Lower leg skin (tissue), 4 donors: Measurements from ENCODE around the gene ALDH3B2. TPM values are rescaled to one million over a fixed set of nuclear protein-coding genes. Genes with fewer than 3 reads are reported as not detected.
A peak's percentile ranks its signal among the peaks of the same experiment; 100 is the strongest.

Experiments used
- DNase-seq, 2 donors: peaks; one replicate each; pipeline ENCODE4 v3.0.0-alpha.2; 2019; ENCODE audit warnings: low spot score in 2 of 2
- H3K4me3 ChIP-seq: fragments of 200-600 bp; sonication (generic); 2 replicates; pipeline ENCODE4 v1.5.1; 2017; ENCODE audit warnings: mild to moderate bottlenecking, low read depth; ENCODE audit not compliant: poor library complexity, severe bottlenecking
- POLR2A ChIP-seq, 2 donors: fragments of 450-650 bp; IDR thresholded peaks; one replicate each; pipeline ENCODE4 v1.6.1; 2016 to 2017; ENCODE audit warnings: antibody characterized with exemption in 2 of 2, mild to moderate bottlenecking in 1 of 2, moderate library complexity in 1 of 2
- WGBS, 2 donors: methylation state at CpG; one replicate each; pipeline ENCODE4 v1.1.5; 2018; 5-methylcytosine and 5-hydroxymethylcytosine counted together
- intact Hi-C: fragments of 100-400 bp; cut with DNase I; formaldehyde crosslinking; loops from one replicate; pipeline ENCODE4 v1.15.0; 2023; ENCODE audit warnings: low total_unique reads
- total RNA-seq, 4 donors: library from RNA; depleted of rRNA; stranded (reverse); fragments of >200 nt; gene quantifications; one replicate each; pipeline ENCODE4 v1.1.0, GENCODE V29; 2016
- TF ChIP-seq, protein P1 (sequence below), 3 donors: fragments of 450-650 bp; IDR thresholded peaks; one replicate each; pipeline ENCODE4 v1.5.1; 2016; ENCODE audit warnings: antibody characterized with exemption in 3 of 3, mild to moderate bottlenecking in 3 of 3, moderate library complexity in 2 of 3

The ALDH3B2 gene
- total RNA-seq, 4 donors from 2014 or later: 127 to 221 (median 170) TPM

DNA sequence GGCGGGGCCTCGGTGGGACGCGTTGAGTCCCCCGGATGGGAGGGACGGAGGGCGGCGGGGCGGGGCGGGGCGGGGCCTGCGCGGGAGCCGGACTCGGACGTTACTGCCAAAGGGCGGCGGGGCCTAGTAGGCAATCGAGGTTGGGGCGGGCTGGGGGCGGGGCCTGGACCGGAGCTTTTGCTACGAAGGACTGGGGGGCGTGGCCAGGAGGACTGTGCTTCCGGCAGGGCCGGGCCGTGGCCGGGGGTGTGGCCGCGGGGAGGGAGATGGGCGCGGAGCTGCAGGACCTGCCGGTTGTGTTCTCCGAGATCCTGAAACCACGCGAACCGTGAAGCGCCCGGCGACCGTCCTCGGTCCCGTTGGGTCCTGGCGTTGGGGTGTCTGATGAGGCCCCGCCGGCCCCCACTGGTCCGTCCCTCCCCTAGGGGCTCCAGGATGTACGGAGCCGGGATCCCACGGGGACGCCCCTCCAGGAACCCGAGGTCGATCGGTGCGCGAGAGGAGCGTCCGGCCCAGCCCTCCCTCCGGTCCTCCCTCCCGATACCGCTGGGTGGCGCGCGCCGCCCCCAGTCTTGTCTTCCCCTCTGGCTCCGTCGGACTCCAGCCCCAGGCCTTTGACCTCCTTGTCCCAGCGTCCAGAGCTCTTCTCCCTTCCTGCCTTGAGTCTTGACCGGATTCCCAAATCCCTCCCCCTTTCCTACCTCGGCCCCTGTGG is 44.0 kb downstream of the ALDH3B2 start:
- peak overlapping the region; percentile 34 for H3K4me3 ChIP-seq
- TF ChIP-seq, protein P1, sequence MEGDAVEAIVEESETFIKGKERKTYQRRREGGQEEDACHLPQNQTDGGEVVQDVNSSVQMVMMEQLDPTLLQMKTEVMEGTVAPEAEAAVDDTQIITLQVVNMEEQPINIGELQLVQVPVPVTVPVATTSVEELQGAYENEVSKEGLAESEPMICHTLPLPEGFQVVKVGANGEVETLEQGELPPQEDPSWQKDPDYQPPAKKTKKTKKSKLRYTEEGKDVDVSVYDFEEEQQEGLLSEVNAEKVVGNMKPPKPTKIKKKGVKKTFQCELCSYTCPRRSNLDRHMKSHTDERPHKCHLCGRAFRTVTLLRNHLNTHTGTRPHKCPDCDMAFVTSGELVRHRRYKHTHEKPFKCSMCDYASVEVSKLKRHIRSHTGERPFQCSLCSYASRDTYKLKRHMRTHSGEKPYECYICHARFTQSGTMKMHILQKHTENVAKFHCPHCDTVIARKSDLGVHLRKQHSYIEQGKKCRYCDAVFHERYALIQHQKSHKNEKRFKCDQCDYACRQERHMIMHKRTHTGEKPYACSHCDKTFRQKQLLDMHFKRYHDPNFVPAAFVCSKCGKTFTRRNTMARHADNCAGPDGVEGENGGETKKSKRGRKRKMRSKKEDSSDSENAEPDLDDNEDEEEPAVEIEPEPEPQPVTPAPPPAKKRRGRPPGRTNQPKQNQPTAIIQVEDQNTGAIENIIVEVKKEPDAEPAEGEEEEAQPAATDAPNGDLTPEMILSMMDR (IDR thresholded peaks at IDR 0.05): peak in 1 of 3 donors; percentile 40
- peak in 1 of 2 donors; percentile 13 for TF ChIP-seq POLR2A (IDR thresholded peaks at IDR 0.05)
- intact Hi-C loops: no loop called here
- DNase-seq: peak; percentile 97 to 100
- 1% methylated on average over 42 to 60 of the region's 70 CpGs for WGBS, 2 donors

DNA sequence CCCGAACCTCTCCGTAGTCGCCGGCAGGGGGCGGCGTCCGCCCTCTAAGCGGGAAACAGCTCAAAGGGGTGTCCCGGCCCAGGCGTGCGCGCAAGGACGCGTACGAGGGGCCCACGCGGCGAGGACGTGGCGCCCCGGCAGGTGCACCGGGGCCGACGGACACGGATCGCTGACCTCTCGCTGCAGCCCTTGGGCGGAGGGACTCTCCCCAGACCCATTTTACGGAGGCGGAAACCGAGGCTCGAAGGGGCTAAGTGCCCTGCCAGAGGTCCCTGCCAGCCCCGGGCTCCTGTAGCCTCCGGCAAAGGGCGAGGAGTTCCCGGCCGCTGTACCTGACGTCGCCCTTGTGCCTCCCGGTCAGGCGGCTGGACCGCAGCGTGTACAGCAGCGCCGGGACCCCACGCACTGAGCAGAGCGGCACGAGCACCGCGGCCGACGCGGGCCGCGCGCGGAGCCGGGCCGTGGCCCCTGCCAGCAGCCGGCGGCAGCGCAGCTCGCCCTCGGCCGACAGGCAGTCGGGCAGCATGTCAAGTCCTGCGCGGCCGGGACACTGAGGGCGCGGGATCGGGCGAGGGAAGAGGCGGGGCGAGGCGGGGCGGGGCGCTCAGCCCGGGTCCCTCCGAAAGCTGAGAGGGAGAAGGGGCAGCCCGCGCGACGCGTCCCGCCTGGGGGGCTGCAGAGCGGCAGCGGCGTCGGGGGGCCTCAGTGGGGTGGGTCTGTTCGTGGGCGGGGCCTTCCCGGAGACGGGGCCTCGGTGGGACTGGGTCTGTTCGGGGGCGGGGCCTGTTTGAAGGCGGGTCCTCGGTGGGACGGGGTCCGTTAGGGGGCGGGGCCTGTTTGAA is 44.8 kb downstream of the ALDH3B2 start, which contains the start of gene NUDT8:
Gene NUDT8 (minus strand): TSS at position 552 of the 842 bp plus-strand sequence. CDS start 26 bp downstream, at position 526.
- DNase-seq: peak; percentile 75 to 97
- intact Hi-C loops: no loop called here
- H3K4me3 ChIP-seq: peak within 1 kb of the TSS; percentile 45
- WGBS, 2 donors: 0% methylated on average over 38 to 67 of the region's 102 CpGs
- no peak for TF ChIP-seq POLR2A (IDR thresholded peaks at IDR 0.05)
- TF ChIP-seq, protein P1 (IDR thresholded peaks at IDR 0.05): peak in 1 of 3 donors; percentile 51

DNA sequence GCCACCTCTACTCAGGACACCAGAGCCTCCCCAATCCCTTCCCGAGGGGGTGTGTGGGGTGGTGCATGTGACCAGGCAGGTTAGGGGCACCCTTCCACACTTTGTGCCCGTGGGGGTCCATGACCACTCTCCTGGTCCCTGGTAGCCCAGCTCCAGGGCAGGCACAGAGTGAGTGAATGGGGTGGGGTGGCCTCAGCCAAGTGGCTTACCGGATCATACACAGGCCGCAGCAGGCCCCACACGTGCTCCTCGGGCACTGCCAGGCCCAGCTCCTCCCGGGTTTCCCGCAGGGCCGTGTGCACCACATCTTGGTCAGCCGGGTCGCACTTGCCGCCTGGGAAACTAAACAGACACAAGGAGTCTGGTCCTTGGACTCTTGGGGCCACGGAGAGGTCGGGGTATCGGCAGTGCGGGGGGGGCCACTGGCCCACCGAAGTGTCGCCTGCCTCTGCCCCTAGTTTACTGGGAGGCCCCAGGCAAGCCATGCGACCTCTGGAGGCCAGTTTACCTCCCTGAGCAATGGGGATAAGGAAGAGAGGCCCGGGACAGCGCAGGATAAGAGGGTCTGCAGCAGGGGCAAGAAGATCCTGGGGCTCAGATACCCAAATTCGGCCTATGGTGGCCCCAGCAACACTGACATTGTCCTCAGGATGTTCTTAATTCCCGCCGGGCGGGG is 45.6 kb downstream of the ALDH3B2 start:
- DNase-seq: no peak
- WGBS, 2 donors: 22 to 31% methylated on average over 14 to 21 of the region's 25 CpGs
- intact Hi-C loops: no loop called here
- no peak for TF ChIP-seq POLR2A (IDR thresholded peaks at IDR 0.05)
- TF ChIP-seq, protein P1 (IDR thresholded peaks at IDR 0.05): no peak
- H3K4me3 ChIP-seq: peak overlapping the region; percentile 45

DNA sequence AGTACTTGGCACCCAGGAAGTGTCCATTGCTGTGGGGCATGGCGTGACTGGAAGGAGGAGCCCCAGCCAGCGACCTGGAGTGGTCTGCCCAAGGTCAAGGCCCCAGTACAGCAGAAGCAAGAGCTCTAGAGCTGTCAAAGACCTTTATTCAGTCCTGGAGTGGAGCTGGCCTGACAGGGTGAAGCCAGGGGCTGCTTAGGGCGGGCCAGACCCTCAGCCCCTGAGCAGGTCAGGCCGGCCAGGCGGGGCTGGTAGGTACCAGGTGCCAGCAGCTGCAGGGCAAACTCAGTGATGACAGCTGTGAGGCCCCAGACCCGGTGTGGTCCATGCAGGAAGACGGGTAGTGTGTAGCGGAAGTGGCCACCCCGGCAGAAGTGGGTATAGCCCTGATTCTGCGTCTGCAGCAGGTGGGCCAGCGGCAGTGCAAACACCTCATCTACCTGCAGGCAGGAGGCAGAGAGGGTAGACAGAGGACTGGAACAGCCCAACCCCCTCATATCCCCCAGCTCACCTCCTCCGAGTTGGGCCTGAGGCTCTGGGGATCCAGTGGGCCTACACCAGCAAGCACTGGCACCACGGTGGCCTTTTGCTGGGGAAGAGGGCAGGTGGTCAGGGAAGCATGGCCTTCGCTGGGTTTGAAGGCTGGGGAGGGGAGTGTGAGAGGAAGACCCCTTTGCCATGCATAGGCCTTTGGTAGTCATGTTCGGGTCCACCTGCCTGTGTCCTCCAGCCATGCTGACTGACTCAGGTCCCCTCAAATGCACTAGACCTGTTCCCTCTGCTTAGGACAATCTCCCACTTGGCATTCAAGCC is 46.4 kb downstream of the ALDH3B2 start:
- DNase-seq: no peak
- intact Hi-C loops: no loop called here
- 79 to 82% methylated on average over 11 of the region's 15 CpGs for WGBS, 2 donors

More for the DNA sequence above, 46.4 kb downstream of the ALDH3B2 start:
- no peak overlapping the region for H3K4me3 ChIP-seq
- no peak for TF ChIP-seq POLR2A (IDR thresholded peaks at IDR 0.05)
- TF ChIP-seq, protein P1 (IDR thresholded peaks at IDR 0.05): no peak
